GM21515 (cell line): ENCODE measurements around the gene MED15.
"Not testable (repeated sequence)": the region's sequence is repeated elsewhere in the genome, so short reads cannot be mapped to it uniquely, and the experiment has no call there.

Source experiments
- ATAC-seq: cut with Tn5 transposase; IDR thresholded peaks from one replicate; pipeline ENCODE4 v1.9.1; 2021; ENCODE audit not compliant: unreplicated experiment

The MED15 gene

DNA sequence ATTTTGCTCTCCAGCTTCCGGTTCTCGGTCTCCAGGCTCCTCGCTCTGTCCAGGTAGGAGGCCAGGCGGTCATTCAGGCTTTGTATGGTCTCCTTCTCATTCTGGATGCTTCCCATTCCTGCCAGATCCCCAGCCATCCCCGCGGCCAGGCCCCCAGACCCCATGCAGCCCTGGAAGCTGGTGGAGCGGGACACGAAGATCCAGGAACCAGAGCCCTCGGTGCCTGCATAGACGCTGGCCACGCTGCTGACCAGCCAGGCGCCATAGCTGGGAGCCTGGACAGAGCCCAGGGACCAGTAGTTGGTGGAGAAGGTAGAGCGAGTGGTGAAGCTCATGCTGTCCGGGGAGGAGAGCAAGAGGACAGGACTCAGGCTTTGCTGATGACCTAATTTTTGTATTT lies 23.6 kb upstream of the MED15 start:
- ATAC-seq, result no peak

DNA sequence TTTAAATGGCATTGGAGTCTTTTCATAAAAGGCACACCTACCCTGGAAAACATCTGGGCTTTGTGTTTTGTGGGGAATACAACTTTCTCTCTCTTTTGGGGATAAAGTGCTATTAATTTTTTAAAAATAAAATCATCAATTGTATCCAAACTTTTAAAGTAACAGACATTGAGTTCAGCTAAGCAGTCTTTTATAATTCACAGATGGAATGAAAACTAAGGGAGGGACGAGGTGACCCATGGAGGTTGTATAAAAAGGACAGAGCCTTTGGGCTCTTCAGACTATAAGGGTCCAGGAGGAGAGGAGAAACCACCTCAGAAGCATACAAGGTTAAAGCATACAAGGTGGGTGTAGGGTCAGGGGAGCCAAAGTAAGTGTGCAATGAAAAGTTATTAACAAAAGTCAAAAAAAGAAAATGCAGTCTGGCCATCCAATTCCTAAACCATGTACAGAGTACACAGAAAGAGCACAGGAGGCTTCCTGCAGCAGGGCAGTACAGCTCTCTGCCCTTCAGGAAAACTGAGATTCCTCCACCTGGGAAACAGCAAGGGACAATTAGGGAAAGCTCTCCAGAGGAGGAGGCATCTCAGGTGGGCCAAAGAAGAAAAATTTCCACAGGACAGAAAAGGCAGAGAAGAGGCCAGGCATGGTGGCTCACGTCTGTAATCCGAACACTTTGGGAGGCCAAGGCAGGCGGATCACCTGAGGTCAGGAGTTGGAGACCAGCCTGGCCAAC lies 22.3 kb upstream of the MED15 start:
- no peak for ATAC-seq

GRCh38 chr22:20486229-20486628 lies 21.2 kb upstream of the MED15 start:
- no peak for ATAC-seq

DNA sequence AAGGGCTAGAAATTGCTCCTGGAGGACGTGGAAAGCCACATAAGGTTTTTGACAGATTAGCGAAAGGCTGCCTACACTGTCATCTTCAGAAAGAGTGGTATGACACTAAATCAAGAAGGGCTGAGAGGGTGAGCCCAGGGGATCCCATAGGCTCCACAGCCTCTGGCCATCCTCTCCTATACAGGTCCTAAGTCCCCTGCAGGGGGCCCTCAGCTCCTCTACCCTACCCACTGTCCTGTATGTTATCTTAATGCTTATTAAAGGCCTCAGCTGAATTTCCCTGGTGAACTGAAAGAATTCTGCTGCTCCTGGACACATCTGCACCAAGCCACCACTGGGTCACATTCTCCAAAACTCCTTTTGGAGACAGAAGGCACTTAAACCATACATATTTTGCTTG lies 19.7 kb upstream of the MED15 start:
- no peak for ATAC-seq

- no peak for ATAC-seq
Measured at GRCh38 chr22:20488946-20489345, 18.5 kb upstream of the MED15 start.

DNA sequence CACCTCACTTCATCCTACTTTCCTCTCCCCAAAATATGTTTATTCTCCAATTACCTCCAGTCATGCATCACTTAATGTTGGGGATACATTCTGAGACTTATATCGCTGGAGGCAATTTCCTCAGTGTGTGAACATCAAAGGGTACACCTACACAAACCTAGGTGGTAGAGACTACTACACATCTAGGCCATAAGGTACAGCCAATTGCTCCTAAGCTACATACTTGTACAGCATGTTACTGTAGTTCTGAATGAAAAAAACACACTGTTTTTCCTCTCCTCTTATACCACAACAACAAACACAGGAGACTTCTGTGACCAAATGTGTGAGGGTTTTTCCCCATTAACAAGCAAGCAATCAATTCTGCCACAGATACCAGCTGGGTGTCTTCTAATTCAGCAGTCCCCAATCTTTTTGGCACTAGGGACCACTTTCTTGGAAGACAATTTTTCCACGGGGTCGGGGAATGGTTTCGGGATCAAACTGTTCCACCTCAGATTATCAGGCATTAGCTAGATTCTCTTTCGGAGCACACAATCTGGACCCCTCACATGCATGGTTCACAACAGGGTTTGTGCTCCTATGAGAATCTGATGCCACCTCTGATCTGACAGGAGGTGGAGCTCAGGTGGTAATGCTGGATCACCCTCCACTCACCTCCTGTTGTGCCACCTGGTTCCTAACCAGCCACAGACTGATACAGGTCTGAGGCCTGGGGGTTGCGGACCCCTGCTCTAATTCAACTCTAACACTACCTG lies 17.0 kb upstream of the MED15 start:
- ATAC-seq, result no peak

DNA sequence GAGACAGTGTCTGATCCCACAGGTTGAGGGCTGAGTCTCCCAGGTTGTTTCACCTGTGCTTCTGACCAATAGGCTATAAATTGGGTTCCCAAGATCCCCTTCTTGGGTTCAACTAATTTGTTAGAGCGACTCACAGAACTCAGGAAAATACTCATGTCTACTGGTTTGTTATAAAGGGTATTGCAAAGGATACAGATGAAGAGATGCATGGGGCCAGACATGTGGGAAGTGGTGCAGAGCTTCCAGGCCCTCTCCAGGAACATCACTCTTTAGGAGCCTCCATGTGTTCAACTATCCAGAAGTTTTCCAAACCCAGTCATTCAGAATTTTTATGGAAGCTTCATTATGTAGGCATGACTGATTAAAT lies 16.5 kb upstream of the MED15 start:
- no peak for ATAC-seq

- no peak for ATAC-seq
Measured at GRCh38 chr22:20491346-20491745, 16.1 kb upstream of the MED15 start.

DNA sequence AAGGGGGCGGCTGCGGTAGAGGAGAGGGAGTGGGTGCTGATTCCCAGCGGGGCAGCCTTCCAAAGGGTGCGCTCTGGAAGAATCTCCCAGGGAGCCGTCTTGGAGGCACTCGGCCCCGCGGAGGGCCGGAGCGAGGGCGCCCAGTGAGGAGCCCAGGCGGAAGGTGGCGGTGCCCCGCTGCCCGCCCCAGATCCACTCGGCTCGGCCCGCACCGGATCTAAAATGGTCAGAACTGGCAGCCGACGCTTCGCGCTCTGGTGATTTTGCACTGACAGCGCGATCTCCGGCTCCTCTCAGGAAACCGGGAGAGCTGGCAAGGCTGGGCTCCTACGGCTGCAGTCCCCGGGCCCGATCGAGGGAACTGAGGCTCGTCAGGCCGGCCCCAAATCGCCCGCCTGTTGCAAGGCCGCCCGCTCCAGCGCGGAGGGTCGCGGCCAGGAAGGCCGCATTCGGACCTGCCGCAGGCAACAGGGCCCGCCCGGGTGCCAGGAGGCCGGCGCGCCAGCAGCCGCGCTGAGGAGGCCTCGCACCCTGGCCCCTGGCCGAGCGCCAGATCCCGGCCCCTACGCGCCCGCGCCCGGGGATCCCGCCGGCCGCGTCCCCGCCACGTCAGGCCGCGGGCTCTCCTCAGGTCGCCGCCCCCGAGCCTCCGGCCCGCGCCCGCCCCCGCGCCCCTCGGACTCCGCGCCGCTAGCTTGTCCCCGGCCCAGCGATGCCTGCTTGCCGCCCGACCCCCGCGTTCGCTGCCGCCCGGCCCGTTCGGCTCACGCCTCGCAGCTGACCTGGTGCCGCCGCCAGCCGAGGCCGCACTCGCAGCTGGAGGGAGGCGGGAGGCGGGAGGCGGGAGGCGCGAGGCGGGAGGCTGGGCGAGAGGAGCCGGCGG lies 12.2 kb upstream of the MED15 start, which contains the start of gene KLHL22:
TSS of gene KLHL22 (minus strand) at position 818 of the 883 bp plus-strand sequence. CDS start 6,584 bp downstream, outside the sequence.
- ATAC-seq, result no peak

GRCh38 chr22:20495861-20496681 lies 11.3 kb upstream of the MED15 start:
- peak; percentile 82 for ATAC-seq

GRCh38 chr22:20497426-20497825 lies 10.0 kb upstream of the MED15 start:
- ATAC-seq, result no peak

DNA sequence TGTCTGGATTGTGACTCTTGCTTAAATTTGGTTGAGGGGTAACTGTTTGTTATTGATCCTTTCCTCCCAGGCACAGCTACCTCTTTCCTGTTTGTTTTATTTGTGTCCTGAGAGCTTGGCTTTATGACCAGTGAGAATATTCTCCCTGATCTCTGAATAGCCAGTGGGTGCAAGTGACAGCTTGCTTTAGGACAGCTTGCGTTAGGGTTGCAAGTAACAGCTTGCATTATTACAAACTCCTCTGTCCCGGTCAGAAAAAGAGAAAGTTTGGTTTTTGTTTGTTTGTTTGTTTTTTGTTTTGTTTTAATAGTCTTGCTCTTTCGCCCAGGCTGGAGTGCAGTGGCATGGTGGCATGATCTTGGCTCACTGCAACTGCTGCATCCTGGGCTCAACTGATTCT lies 8.5 kb upstream of the MED15 start:
- ATAC-seq, result no peak

- no peak for ATAC-seq
Measured at GRCh38 chr22:20499769-20500168, 7.6 kb upstream of the MED15 start.

DNA sequence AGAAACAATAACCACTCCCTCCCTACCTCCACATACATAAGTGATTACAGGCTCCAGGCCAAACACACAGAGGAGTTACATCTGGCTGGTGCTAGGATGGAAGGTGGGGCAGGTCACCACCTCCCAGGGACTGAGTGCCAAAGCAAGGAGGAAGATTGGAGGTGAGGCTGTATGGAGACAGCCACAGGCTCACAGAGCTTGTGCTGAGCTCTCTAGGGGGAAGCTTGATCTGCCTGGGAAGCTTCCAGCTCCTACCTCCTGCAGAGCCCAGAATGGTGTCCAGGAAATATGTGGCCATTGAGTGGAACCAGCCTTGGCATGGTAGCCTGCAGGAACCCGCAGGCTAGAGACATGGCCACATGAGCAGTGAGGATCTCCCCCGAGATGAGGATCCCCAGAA lies 3.6 kb upstream of the MED15 start:
- ATAC-seq, result no peak

DNA sequence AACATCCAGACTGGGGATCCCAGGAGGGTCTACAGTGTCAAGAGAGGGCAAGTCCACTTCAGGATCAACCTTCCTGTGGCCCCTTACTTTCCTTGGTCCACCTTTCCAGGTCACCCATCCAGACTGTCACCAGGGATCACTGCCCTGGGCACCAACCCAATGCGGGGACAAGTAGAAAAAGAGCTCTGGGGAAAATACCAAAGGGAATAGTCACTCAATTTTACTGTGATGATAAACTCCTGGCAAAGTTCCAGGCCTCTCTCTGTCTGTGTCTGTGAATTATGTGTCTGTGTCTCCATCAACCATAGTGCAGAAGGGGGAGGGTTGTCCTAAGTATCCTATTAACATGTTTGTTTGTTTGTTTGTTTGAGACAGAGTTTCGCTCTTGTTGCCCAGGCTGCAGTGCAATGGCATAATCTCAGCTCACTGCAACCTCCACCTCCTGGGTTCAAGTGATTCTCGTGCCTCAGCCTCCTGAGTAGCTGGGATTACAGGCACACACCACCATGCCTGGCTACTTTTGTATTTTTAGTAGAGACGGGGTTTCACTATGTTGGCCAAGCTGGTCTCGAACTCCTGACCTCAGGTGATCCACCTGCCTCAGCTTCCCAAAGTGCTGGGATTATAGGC lies 3.0 kb upstream of the MED15 start:
- ATAC-seq, result not testable (repeated sequence)

- no peak for ATAC-seq
Measured at GRCh38 chr22:20506543-20507252, 712 bp upstream of the MED15 start.

GRCh38 chr22:20508067-20508755 lies 801 bp downstream of the MED15 start:
- ATAC-seq, result not testable (repeated sequence)

DNA sequence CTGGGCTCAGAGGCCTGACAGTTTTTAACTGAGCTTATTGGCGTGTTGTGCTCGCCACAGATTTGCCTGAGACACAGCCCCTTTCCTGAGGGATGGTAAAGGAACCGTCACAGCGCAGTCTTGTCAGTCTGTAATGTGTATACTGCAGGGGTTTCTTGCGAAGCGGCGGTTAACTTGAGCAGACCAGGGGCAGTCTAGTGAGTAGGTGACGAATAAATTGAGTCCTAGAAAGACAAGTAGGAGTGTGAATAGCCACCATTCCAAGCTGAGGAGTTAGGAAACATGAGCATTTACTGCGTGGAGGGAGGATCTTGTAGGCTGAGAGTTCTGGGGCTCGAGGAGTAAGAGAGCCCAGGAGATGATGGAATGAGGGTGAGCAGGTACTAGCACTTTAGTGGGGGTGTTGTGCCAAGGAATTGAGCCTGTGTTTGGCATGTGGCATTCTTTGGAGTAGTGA lies 1.4 kb downstream of the MED15 start:
- ATAC-seq, result no peak
